Panc1 (cell line): ENCODE data around the gene FIBCD1. TPM values are rescaled to one million over a fixed set of nuclear protein-coding genes. Genes with fewer than 3 reads are reported as not detected.

Source experiments
- ATAC-seq: fragments of 200-7000 bp; cut with Tn5 transposase; 2 replicates; pipeline ENCODE4 v1.9.1; 2020; ENCODE audit warnings: mild to moderate bottlenecking, moderate library complexity
- BruUV-seq: library from RNA; stranded (reverse); fragments of 400-500 nt; replicated peaks from 2 replicates; lab custom pipeline; 2021; lab: Mats Ljungman, UMichigan
- CTCF ChIA-PET: fragments of 300-600 bp; sonication (Branson Sonifier 250); formaldehyde crosslinking; loops from one replicate; lab custom pipeline; 2022; ENCODE audit warnings: antibody characterized with exemption; lab: Charles Lee
- POLR2A ChIA-PET: fragments of 300-600 bp; sonication (Branson Sonifier 250); formaldehyde crosslinking; loops from one replicate; lab custom pipeline; 2022; ENCODE audit warnings: antibody characterized with exemption; lab: Charles Lee
- DNase-seq: peaks from one replicate; pipeline ENCODE4 v3.0.0-alpha.2; 2010; ENCODE audit warnings: low read depth, low spot score
- H3K27ac ChIP-seq: 2 replicates; pipeline ENCODE4 v1.5.1; 2011; ENCODE audit warnings: mild to moderate bottlenecking, low read length, inconsistent platforms
- H3K27me3 ChIP-seq: fragments of 200-500 bp; sonication (Bioruptor generic); 2 replicates; pipeline ENCODE4 v1.6.0; 2014; ENCODE audit warnings: low read length, inconsistent platforms; ENCODE audit not compliant: control insufficient read depth, insufficient read depth
- H3K36me3 ChIP-seq: fragments of 200-500 bp; sonication (Bioruptor generic); 2 replicates; pipeline ENCODE4 v1.5.1; 2014; ENCODE audit warnings: inconsistent platforms, mild to moderate bottlenecking, low read length, moderate library complexity; ENCODE audit not compliant: control insufficient read depth, insufficient read depth
- H3K4me1 ChIP-seq: 2 replicates; pipeline ENCODE4 v1.5.1; 2011; ENCODE audit warnings: inconsistent platforms, mild to moderate bottlenecking, low read length, moderate library complexity; ENCODE audit not compliant: control insufficient read depth, insufficient read depth
- H3K4me3 ChIP-seq, 2 experiments: 2 replicates each; pipeline ENCODE4 v1.5.1; 2011 to 2012; ENCODE audit warnings: low read depth in 2 of 2, low read length in 2 of 2, mild to moderate bottlenecking in 2 of 2, inconsistent platforms in 1 of 2, moderate library complexity in 1 of 2
- H3K9me3 ChIP-seq: fragments of 200-500 bp; sonication (Bioruptor generic); 2 replicates; pipeline ENCODE4 v1.5.1; 2014; ENCODE audit warnings: low read depth, mild to moderate bottlenecking, inconsistent platforms, low read length, moderate library complexity; ENCODE audit not compliant: control insufficient read depth, insufficient read depth
- CTCF ChIP-seq: fragments of 450-650 bp; IDR thresholded peaks from 2 replicates; pipeline ENCODE4 v1.5.1; 2017; ENCODE audit warnings: mild to moderate bottlenecking
- POLR2AphosphoS5 ChIP-seq: IDR thresholded peaks from 2 replicates; pipeline ENCODE4 v1.6.1; 2012; ENCODE audit warnings: mild to moderate bottlenecking, low read depth, low read length, moderate library complexity
- REST ChIP-seq, 2 experiments: IDR thresholded peaks; 2 replicates each; pipeline ENCODE4 v1.6.1; 2011 to 2012; ENCODE audit warnings: low read depth in 2 of 2, control low read depth in 1 of 2, low read length in 1 of 2, mild to moderate bottlenecking in 1 of 2, moderate library complexity in 1 of 2; ENCODE audit not compliant: insufficient read depth in 1 of 2
- SIN3A ChIP-seq: IDR thresholded peaks from 2 replicates; pipeline ENCODE4 v1.6.1; 2012; ENCODE audit warnings: low read depth, mild to moderate bottlenecking, low read length, moderate library complexity, borderline replicate concordance; ENCODE audit not compliant: insufficient read depth
- TCF7L2 ChIP-seq: IDR thresholded peaks from 2 replicates; pipeline ENCODE4 v1.6.1; 2011; ENCODE audit warnings: mild to moderate bottlenecking, low read depth, low read length, inconsistent platforms
- in situ Hi-C: cut with HindIII; loops from 2 replicates; pipeline ENCODE4 v1.10.0; 2016; ENCODE audit warnings: low sequenced_read_pairs, low pct_unique_long_range_greater_than_20kb
- intact Hi-C: fragments of 100-400 bp; cut with micrococcal nuclease; formaldehyde crosslinking; loops from one replicate; pipeline ENCODE4 v1.10.0; 2022; ENCODE audit not compliant: unreplicated experiment
- total RNA-seq: library from RNA; stranded (reverse); gene quantifications from one replicate; pipeline ENCODE4 v1.2.1, GENCODE V29; 2021; ENCODE audit not compliant: unreplicated experiment

FIBCD1 gene
- total RNA-seq, 1 experiment from 2014 or later = 16.3 TPM

- no peaks in the 10 kb centered on the region for H3K4me1 ChIP-seq
- ChIA-PET CTCF (no interaction called here), POLR2A (no interaction called here)
- H3K27ac ChIP-seq = no peak overlapping the region
- no TSS peak for BruUV-seq
- no peaks in the 10 kb centered on the region for H3K36me3 ChIP-seq
- no peaks in the 10 kb centered on the region for H3K9me3 ChIP-seq
- TF ChIP-seq TCF7L2 = no peak
- no peak for TF ChIP-seq REST (IDR thresholded peaks at IDR 0.05; ENCODE audit: insufficient read depth in 1 of 2, low read depth in 2 of 2, low read length in 1 of 2)
- TF ChIP-seq SIN3A = no peak
- no peak for TF ChIP-seq CTCF
- TF ChIP-seq POLR2AphosphoS5 = no peak
- intact Hi-C loops = no loop called here
- in situ Hi-C loops = no loop called here
- ATAC-seq (no peak), DNase-seq (no peak)
- H3K4me3 ChIP-seq = no peak overlapping the region
- H3K27me3 ChIP-seq = no peaks in the 10 kb centered on the region
Observed at GRCh38 chr9:130901498-130902203, 37.4 kb downstream of the FIBCD1 start.

GRCh38 chr9:130900701-130901497 is 38.1 kb downstream of the FIBCD1 start:
- no peak overlapping the region for H3K4me3 ChIP-seq
- ChIA-PET POLR2A (no interaction called here), CTCF (no interaction called here)
- intact Hi-C loops (no loop called here), in situ Hi-C loops (no loop called here)
- H3K27me3 ChIP-seq = no peaks in the 10 kb centered on the region
- ATAC-seq (no peak), DNase-seq (no peak)
- no peaks in the 10 kb centered on the region for H3K36me3 ChIP-seq
- no peak for TF ChIP-seq SIN3A
- no peak for TF ChIP-seq CTCF
- TF ChIP-seq REST (IDR thresholded peaks at IDR 0.05; ENCODE audit: insufficient read depth in 1 of 2, low read depth in 2 of 2, low read length in 1 of 2) = no peak
- TF ChIP-seq TCF7L2 = no peak
- TF ChIP-seq POLR2AphosphoS5 = no peak
- no TSS peak for BruUV-seq
- H3K9me3 ChIP-seq = no peaks in the 10 kb centered on the region
- no peaks in the 10 kb centered on the region for H3K4me1 ChIP-seq
- no peak overlapping the region for H3K27ac ChIP-seq
